GM21515 (cell line): Measurements from ENCODE around the gene SLC35E2B.
"Not testable (repeated sequence)": the region's sequence is repeated elsewhere in the genome, so short reads cannot be mapped to it uniquely, and the experiment has no call there.

Experiments
- ATAC-seq: cut with Tn5 transposase; IDR thresholded peaks from one replicate; pipeline ENCODE4 v1.9.1; 2021; ENCODE audit not compliant: unreplicated experiment

SLC35E2B gene

DNA sequence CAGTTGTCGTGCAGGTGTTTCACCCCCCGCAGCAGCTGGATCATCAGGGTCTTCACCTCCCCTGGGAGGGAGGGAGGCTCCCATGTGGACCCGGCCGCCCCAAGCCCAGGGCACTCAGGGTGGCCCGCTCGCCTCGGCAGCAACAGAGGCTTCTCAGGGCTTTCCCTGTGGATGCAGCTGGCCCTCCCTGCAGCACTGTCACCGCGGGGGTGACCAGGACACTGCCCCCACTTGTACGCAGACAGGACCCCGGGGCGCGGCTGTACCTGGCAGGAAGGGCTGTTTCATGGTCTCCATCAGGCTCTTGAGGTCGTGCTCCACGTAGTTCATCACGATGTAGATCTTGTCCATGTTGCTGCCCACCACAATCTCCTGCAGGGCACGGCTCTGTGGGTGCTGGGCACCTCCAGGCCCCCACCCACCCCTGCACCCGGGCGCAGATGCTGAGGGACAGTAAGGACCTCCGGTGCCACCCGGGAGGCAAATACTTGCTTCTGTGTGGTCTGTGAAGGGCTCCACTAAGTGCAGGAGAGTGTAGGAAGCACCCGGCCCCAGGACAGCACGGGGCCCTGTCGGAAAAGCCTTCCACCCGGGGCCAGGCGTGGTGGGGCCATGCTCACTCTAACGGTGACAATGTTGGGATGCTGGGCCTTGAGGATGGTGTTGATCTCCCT lies 11.8 kb upstream of the SLC35E2B start:
- ATAC-seq, result not testable (repeated sequence)

DNA sequence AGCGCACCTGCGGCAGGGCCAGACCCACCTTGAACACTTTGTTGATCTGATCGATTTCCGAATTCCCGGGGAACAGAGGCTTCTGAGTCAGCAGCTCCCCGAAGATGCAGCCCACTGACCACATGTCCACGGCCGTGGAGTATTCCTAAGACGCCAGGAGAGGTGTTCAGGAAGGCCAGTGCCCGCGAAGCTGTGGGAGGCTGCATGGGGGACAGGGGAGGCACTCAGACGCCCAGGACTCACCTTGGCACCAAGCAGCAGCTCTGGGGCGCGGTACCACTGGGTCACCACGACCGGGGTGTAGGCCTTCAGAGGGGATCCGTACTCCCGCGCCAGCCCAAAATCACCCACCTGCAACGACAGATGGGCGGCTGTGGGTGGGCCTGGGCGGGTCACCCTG lies 11.2 kb upstream of the SLC35E2B start:
- ATAC-seq, result no peak

GRCh38 chr1:1702506-1702905 lies 9.9 kb upstream of the SLC35E2B start:
- not testable (repeated sequence) for ATAC-seq

GRCh38 chr1:1700557-1700956 lies 8.0 kb upstream of the SLC35E2B start:
- not testable (repeated sequence) for ATAC-seq

DNA sequence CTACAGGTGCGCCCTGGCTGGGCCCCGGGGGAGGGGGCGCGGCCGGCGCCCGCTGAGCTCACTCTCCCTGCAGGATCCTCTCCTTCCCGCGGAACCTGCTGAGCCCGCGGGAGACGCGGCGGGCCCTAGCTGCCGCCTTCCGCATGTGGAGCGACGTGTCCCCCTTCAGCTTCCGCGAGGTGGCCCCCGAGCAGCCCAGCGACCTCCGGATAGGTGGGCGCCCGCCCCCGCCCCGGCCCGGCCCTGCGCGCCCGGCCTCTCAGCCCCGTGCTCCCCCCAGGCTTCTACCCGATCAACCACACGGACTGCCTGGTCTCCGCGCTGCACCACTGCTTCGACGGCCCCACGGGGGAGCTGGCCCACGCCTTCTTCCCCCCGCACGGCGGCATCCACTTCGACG lies 7.5 kb upstream of the SLC35E2B start:
- not testable (repeated sequence) for ATAC-seq

GRCh38 chr1:1699061-1699460 lies 6.5 kb upstream of the SLC35E2B start:
- not testable (repeated sequence) for ATAC-seq

GRCh38 chr1:1697358-1698183 lies 5.0 kb upstream of the SLC35E2B start:
- ATAC-seq, result not testable (repeated sequence)

GRCh38 chr1:1696431-1697357 lies 4.1 kb upstream of the SLC35E2B start:
- ATAC-seq, result not testable (repeated sequence)

DNA sequence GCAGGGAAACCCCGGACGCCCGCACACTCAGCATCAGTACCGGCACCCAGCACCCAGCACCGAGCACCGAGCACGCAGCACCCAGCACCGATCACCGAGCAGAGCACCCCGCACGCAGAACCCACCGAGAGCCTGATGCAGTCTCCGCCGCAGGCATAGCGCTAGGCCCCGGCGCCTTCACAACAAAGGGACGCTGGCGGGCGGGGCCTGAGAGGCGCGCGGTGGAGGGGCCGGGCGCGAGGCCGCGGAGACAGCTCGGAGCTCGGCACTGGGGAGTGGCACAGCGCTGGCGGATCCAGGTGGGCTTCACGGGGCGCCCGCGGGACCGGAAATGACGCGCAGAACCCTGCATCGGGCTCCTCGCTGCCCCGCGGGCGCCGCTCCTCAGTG lies 276 bp downstream of the SLC35E2B start:
- peak; percentile 47 for ATAC-seq

DNA sequence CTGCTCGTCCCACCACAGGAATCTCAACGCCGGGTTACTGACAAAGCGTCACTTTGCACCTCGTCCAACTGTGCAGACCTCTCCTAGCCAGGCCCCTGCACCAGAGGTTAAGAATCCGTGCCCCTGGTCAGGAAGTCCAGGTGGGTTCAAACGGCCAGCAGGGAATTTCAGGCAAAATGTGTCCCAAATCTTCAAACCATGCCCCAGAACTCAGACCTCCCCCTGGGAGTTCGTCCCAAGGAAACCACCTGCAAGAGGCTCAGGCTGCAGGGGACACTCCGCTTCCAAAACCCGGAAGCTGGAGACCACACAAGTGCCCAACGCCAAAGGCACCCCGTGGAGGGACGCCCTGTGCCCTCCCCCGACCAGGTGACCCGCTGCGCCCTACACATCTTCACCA lies 1.2 kb downstream of the SLC35E2B start:
- not testable (repeated sequence) for ATAC-seq

- not testable (repeated sequence) for ATAC-seq
Observed at GRCh38 chr1:1689526-1689925, 3.1 kb downstream of the SLC35E2B start.

GRCh38 chr1:1687846-1688245 lies 4.7 kb downstream of the SLC35E2B start:
- no peak for ATAC-seq

DNA sequence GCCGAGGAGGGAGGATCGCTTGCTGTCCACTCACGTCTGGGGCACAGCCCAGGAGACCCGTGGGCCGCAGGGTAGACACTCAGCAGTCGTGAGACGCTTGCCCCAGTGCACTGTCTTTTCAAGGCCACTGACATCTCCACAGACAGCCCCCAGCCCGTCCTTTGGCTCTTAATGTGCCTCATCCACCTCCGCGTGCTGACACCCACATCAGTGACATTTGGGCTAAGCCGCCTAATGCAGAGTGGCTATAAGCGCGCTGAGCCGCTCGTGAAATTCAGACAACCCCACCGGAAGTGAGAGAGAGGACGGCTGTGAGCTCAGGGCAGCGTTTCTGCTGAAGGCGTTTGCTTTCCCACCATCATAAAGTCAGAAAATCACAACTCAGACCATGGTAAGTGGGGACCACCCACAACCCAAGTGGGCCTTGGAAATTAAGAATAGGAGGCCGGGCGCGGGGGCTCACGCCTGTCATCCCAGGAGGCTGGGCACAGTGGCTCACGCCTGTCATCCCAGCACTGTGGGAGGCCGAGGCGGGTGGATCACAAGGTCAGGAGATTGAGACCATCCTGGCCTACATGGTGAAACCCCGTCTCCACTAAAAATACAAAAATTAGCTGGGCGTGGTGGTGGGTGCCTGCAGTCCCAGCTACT lies 8.4 kb downstream of the SLC35E2B start:
- no peak for ATAC-seq

GRCh38 chr1:1683104-1683905 lies 9.3 kb downstream of the SLC35E2B start:
- ATAC-seq, result no peak

- no peak for ATAC-seq
Observed at GRCh38 chr1:1680912-1681273, 11.7 kb downstream of the SLC35E2B start.

DNA sequence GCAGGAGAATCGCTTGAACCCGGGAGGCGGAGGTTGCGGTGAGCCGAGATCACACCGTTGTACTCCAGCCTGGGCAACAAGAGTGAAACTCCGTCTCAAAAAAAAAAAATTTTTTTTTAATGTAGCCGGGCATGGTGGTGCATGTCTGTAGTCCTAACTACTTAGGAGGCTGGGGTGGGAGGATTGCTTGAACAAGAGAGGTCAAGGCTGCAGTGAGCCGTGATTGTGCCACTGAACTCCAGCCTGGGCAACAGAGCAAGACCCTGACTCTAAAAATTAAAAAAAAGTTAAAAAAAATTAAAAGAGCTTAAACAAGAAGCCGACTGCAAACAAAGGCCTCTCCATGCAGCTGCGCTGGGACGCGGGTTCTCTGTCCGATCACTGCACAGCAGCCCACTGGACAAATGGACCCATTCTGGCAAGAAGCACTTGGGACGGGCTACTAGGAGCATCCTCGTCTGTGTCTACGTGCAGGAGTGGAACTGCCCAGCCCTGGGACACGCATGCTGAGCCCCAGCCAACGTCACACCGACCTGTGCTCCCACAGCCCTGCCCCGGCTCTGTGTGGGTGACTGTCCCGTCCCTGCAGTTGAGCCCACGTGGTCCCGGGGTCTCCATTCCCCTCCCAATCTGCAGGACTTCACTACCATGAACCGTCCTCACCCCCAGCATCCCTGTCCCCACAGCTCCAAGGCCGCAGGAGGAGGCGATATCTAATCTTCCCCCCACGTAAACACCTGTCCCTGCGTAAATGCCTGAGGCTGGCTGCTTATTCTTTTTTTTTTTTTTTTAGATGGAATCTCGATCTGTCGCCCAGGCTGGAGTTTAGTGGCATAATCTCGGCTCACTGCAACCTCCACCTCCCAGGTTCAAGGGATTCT lies 12.3 kb downstream of the SLC35E2B start:
- no peak for ATAC-seq

DNA sequence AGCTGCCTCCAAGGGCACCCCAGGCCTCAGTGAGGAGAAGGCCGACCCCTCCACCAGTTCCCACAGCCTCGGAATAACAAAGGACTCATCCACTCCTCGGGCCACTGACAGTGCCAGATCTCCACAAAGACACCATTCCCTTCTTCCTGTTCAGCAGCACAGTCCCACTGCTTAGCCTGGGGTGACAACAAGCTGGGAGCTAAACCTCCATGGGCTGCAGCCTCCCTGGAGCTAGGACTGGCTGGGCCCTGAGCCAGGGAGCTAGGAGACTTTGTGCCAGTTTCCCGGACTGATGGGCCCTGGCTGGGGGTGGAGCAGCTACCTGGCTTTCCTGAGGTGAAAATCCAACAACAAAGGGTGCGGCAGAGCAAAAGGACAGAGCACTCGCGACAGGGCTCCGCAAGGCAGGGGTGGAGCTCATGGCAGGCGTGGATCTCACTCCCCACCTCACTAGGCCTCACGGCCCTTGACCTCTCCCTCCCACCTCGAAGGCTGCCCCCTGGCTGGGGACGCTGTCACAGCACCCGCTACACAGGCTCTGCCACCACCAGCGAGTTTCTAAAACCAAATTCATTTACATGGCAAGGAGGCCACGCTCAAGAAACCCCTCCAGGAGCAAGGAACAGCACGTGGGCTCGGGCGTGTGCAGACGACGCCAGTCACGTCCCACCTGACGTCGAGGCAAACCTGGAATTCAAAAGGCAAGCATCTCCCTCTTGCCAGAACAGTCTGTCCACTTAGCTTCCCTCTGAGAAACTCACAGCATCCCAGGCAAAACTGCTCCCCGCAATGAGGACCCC lies 13.8 kb downstream of the SLC35E2B start:
- ATAC-seq, result peak; percentile 28
